A549 treated with ZK216348 at 1 μM for 4 hours (cell line): ENCODE results near the gene EPO. TPM values are rescaled to one million over a fixed set of nuclear protein-coding genes. Genes with fewer than 3 reads are reported as not detected.

ENCODE experiments used
- total RNA-seq: library from RNA; stranded (reverse); fragments of 200-300 nt; extraction: Qiagen RNA extraction; gene quantifications from 5 replicates; pipeline ENCODE4 v1.2.3, GENCODE V29; 2022; ENCODE audit warnings: low read depth

Gene EPO
- total RNA-seq = not detected in 5 replicates

GRCh38 chr7:100720279-100720670 lies at the start of gene EPO:
TSS of gene EPO (plus strand) at chr7:100720468. CDS start at chr7:100720981, 513 bp downstream.

GRCh38 chr7:100673302-100673941 lies 46.8 kb upstream of the EPO start, which contains the start of gene GNB2:
TSS of gene GNB2 (plus strand) at chr7:100673740. CDS start at chr7:100676266, 2,526 bp downstream.

GRCh38 chr7:100694098-100694745 lies 26.0 kb upstream of the EPO start, which contains the start of gene GIGYF1:
TSS of gene GIGYF1 (minus strand) at chr7:100694250. CDS start at chr7:100688238, 6,012 bp downstream.

GRCh38 chr7:100705753-100706671 lies 14.3 kb upstream of the EPO start, which contains the start of gene POP7:
TSS of gene POP7 (plus strand) at chr7:100706121. CDS start at chr7:100706831, 710 bp downstream.

Other genes with a start within 250 kb of the EPO start
- 28.5 to 55.6 TPM (median 46.9 TPM) in 5 replicates for gene TSC22D4, start 241.3 kb upstream of the EPO start, total RNA-seq
- 1.9 to 5.7 TPM (median 4.1 TPM) in 5 replicates for gene NYAP1, start 236.5 kb upstream of the EPO start, total RNA-seq
- 19.0 to 38.1 TPM (median 30.3 TPM) in 5 replicates for gene AGFG2, start 181.3 kb upstream of the EPO start, total RNA-seq
- 0.35 to 1.8 TPM (median 0.64 TPM) in 5 replicates for gene SAP25, start 146.6 kb upstream of the EPO start, total RNA-seq
- 10.0 to 21.2 TPM (median 15.0 TPM) in 5 replicates for gene LRCH4, start 134.3 kb upstream of the EPO start, total RNA-seq
- gene FBXO24, start 134.1 kb upstream of the EPO start, total RNA-seq = 0.07 to 0.40 TPM (median 0.15 TPM) in 3 of 5 replicates, not detected in the others
- 7.4 to 12.4 TPM (median 10.5 TPM) in 5 replicates for gene PCOLCE, start 118.1 kb upstream of the EPO start, total RNA-seq
- gene MOSPD3, start 107.9 kb upstream of the EPO start, total RNA-seq = 14.8 to 23.1 TPM (median 20.0 TPM) in 5 replicates
- 1.6 to 3.1 TPM (median 2.5 TPM) in 5 replicates for gene TFR2, start 78.9 kb upstream of the EPO start, total RNA-seq
- gene ACTL6B, start 64.0 kb upstream of the EPO start, total RNA-seq = not detected in 5 replicates
- gene GNB2, start 46.7 kb upstream of the EPO start, total RNA-seq = 129 to 274 TPM (median 259 TPM) in 5 replicates
- gene GIGYF1, start 26.2 kb upstream of the EPO start, total RNA-seq = 11.2 to 23.3 TPM (median 20.1 TPM) in 5 replicates
- 57.9 to 103 TPM (median 95.3 TPM) in 5 replicates for gene POP7, start 14.3 kb upstream of the EPO start, total RNA-seq
- not detected in 5 replicates for gene ZAN, start 13.1 kb downstream of the EPO start, total RNA-seq
- gene EPHB4, start 107.1 kb downstream of the EPO start, total RNA-seq = 27.8 to 48.1 TPM (median 47.4 TPM) in 5 replicates
- 8.7 to 17.2 TPM (median 14.1 TPM) in 5 replicates for gene SLC12A9, start 132.2 kb downstream of the EPO start, total RNA-seq
- 32.3 to 58.6 TPM (median 53.9 TPM) in 5 replicates for gene TRIP6, start 146.9 kb downstream of the EPO start, total RNA-seq
- gene SRRT, start 154.6 kb downstream of the EPO start, total RNA-seq = 120 to 157 TPM (median 149 TPM) in 5 replicates
- 3.1 to 6.4 TPM (median 5.6 TPM) in 5 replicates for gene UFSP1, start 169.2 kb downstream of the EPO start, total RNA-seq
- 1.4 to 3.7 TPM (median 3.6 TPM) in 5 replicates for gene ACHE, start 175.4 kb downstream of the EPO start, total RNA-seq
- 9.8 to 23.5 TPM (median 22.0 TPM) in 5 replicates for gene MUC3A, start 229.1 kb downstream of the EPO start, total RNA-seq
- 10.8 to 20.4 TPM (median 16.4 TPM) in 5 replicates for gene MUC12, start 249.1 kb downstream of the EPO start, total RNA-seq